Tibial nerve (tissue), 3 donors: ENCODE data around the gene B4GALT2.

Source experiments
- POLR2A ChIP-seq, 2 donors: fragments of 450-650 bp; IDR thresholded peaks; one replicate each; pipeline ENCODE4 v1.6.1; 2017; ENCODE audit warnings: antibody characterized with exemption in 2 of 2, mild to moderate bottlenecking in 2 of 2, moderate library complexity in 2 of 2
- TF ChIP-seq, protein P1 (sequence below), 5 experiments: fragments of 200-600 bp in 3 of 5; fragments of 450-650 bp in 2 of 5; sonication (generic) in 3 of 5; IDR thresholded peaks; one replicate each; pipeline ENCODE4 v1.5.1; 2016 to 2019; ENCODE audit warnings: antibody characterized with exemption in 5 of 5, mild to moderate bottlenecking in 3 of 5, moderate library complexity in 2 of 5

DNA sequence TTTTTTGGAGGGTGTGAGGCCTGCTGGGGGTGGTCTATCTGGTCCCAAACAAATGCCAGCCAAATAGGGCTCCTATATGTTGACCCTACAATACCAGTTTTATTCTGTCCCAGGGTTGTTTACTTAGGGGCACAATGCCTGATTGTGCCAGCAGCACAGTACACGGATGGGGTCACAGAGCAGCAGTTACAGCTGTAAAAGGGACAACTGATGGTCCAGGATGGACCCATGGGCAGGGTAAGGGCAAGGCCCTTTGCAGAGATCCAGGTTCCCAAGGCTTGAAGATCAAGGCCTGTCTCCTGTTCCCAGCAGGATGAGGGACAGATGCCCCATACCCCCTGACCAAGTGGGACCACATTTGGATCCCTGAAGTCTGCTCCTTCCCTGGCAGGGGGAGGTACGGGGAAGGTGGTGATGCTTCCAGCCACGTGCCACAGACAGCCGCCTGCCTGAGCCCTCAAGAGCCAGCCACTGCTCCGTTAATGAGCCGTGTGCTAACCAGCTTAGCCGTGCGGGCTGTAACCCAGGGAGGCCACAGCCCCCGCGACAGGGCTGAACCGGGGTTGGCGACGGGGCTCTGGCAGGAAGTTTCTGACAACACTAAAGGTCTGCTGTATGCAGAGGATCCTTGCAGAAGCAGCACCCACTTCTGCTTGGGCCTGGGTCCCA, 34.1 kb downstream of the B4GALT2 start:
- TF ChIP-seq, protein P1, sequence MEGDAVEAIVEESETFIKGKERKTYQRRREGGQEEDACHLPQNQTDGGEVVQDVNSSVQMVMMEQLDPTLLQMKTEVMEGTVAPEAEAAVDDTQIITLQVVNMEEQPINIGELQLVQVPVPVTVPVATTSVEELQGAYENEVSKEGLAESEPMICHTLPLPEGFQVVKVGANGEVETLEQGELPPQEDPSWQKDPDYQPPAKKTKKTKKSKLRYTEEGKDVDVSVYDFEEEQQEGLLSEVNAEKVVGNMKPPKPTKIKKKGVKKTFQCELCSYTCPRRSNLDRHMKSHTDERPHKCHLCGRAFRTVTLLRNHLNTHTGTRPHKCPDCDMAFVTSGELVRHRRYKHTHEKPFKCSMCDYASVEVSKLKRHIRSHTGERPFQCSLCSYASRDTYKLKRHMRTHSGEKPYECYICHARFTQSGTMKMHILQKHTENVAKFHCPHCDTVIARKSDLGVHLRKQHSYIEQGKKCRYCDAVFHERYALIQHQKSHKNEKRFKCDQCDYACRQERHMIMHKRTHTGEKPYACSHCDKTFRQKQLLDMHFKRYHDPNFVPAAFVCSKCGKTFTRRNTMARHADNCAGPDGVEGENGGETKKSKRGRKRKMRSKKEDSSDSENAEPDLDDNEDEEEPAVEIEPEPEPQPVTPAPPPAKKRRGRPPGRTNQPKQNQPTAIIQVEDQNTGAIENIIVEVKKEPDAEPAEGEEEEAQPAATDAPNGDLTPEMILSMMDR (IDR thresholded peaks at IDR 0.05), result no peak
- no peak for TF ChIP-seq POLR2A (IDR thresholded peaks at IDR 0.05)
